Keratinocyte (primary cell): Measurements from ENCODE around the gene MAP3K10.

Experiments used
- CTCF ChIP-seq, 3 experiments: IDR thresholded peaks in 1 of 3; conservative IDR thresholded peaks in 1 of 3; optimal IDR thresholded peaks in 1 of 3; 2 replicates in 2 of 3; 3 replicates in 1 of 3; pipeline versions ENCODE3 to v1.5.1; 2011; ENCODE audit warnings: low read length in 3 of 3, mild to moderate bottlenecking in 3 of 3, moderate library complexity in 2 of 3, control low read depth in 1 of 3, inconsistent platforms in 1 of 3; ENCODE audit not compliant: insufficient read depth in 2 of 3; ENCODE audit errors: extremely low read depth in 1 of 3
- EZH2 ChIP-seq: IDR thresholded peaks from one replicate; pipeline ENCODE4 v1.6.1; 2012; ENCODE audit warnings: inconsistent platforms, mild to moderate bottlenecking, low read length, moderate library complexity

- no peak for TF ChIP-seq CTCF (optimal IDR thresholded peaks at IDR 0.05 in 1 of 3, IDR thresholded peaks at IDR 0.05 in 1 of 3, conservative IDR thresholded peaks at IDR 0.05 in 1 of 3; ENCODE audit: extremely low read depth in 1 of 3, insufficient read depth in 2 of 3, low read length in 3 of 3)
- TF ChIP-seq EZH2 = no peak
Observed at GRCh38 chr19:40184273-40184672, 7.0 kb upstream of the MAP3K10 start.
